LHCN-M2 (cell line): ENCODE results near the gene MSLN. TPM values are rescaled to one million over a fixed set of nuclear protein-coding genes. Genes with fewer than 3 reads are reported as not detected.

Source experiments
- DNase-seq: peaks from one replicate; pipeline ENCODE4 v3.0.0-alpha.2; 2012; ENCODE audit warnings: low read depth
- total RNA-seq: library from RNA; depleted of rRNA; stranded (reverse); fragments of >200 nt; gene quantifications from 2 replicates; pipeline ENCODE4 v1.2.3, GENCODE V29; 2014

MSLN gene
- total RNA-seq, 1 experiment from 2014 or later: not detected

- DNase-seq: no peak
Observed at GRCh38 chr16:754656-755055, 5.9 kb upstream of the MSLN start.

- DNase-seq: no peak
Observed at GRCh38 chr16:756428-756827, 4.1 kb upstream of the MSLN start.

GRCh38 chr16:759110-759910 is 1.2 kb upstream of the MSLN start:
- DNase-seq: no peak

- DNase-seq: no peak
Observed at GRCh38 chr16:760065-760464, 469 bp upstream of the MSLN start.

- no peak for DNase-seq
Observed at GRCh38 chr16:761625-762513, 1.3 kb downstream of the MSLN start.

GRCh38 chr16:762595-763268 is 2.2 kb downstream of the MSLN start:
- DNase-seq: no peak

- DNase-seq: no peak
Observed at GRCh38 chr16:763369-764183, 3.0 kb downstream of the MSLN start.

- no peak for DNase-seq
Observed at GRCh38 chr16:764184-764750, 3.7 kb downstream of the MSLN start.

- DNase-seq: no peak
Observed at GRCh38 chr16:764848-765487, 4.4 kb downstream of the MSLN start.

- no peak for DNase-seq
Observed at GRCh38 chr16:765488-765865, 4.9 kb downstream of the MSLN start.

- DNase-seq: no peak
Observed at GRCh38 chr16:766008-766819, 5.7 kb downstream of the MSLN start.

GRCh38 chr16:766820-767640 is 6.5 kb downstream of the MSLN start:
- DNase-seq: no peak

GRCh38 chr16:767743-768235 is 7.3 kb downstream of the MSLN start:
- no peak for DNase-seq

GRCh38 chr16:768428-768827 is 7.9 kb downstream of the MSLN start:
- no peak for DNase-seq

- DNase-seq: no peak
Observed at GRCh38 chr16:769184-769784, 8.8 kb downstream of the MSLN start.

- DNase-seq: no peak
Observed at GRCh38 chr16:769934-770333, 9.4 kb downstream of the MSLN start.

GRCh38 chr16:770411-770810 is 9.9 kb downstream of the MSLN start:
- DNase-seq: no peak

- no peak for DNase-seq
Observed at GRCh38 chr16:772959-773358, 12.4 kb downstream of the MSLN start.
